T-helper 22 cell (primary cell): Measurements from ENCODE around the gene SIGLEC12.
"Not testable (repeated sequence)": the region's sequence is repeated elsewhere in the genome, so short reads cannot be mapped to it uniquely, and the experiment has no call there.

Experiments
- DNase-seq: peaks from one replicate; pipeline ENCODE4 v3.0.0-alpha.2; 2020; ENCODE audit warnings: low read depth

The SIGLEC12 gene

GRCh38 chr19:51524666-51525264, 23.2 kb upstream of the SIGLEC12 start:
- DNase-seq = no peak

GRCh38 chr19:51521781-51522180, 20.2 kb upstream of the SIGLEC12 start:
- no peak for DNase-seq

GRCh38 chr19:51521357-51521756, 19.8 kb upstream of the SIGLEC12 start:
- DNase-seq = no peak

- no peak for DNase-seq
Observed at GRCh38 chr19:51520728-51521127, 19.1 kb upstream of the SIGLEC12 start.

GRCh38 chr19:51514866-51515481, 13.4 kb upstream of the SIGLEC12 start:
- DNase-seq = no peak

GRCh38 chr19:51513968-51514367, 12.4 kb upstream of the SIGLEC12 start:
- no peak for DNase-seq

GRCh38 chr19:51511353-51511752, 9.8 kb upstream of the SIGLEC12 start:
- no peak for DNase-seq

- no peak for DNase-seq
Observed at GRCh38 chr19:51509823-51510660, 8.4 kb upstream of the SIGLEC12 start.

GRCh38 chr19:51508059-51508733, 6.6 kb upstream of the SIGLEC12 start:
- DNase-seq = no peak

GRCh38 chr19:51507640-51508058, 6.0 kb upstream of the SIGLEC12 start:
- DNase-seq = no peak

GRCh38 chr19:51507192-51507591, 5.6 kb upstream of the SIGLEC12 start:
- DNase-seq = no peak

- no peak for DNase-seq
Observed at GRCh38 chr19:51505904-51506303, 4.3 kb upstream of the SIGLEC12 start.

GRCh38 chr19:51503896-51504295, 2.3 kb upstream of the SIGLEC12 start:
- DNase-seq = no peak

- DNase-seq = no peak
Observed at GRCh38 chr19:51503286-51503817, 1.8 kb upstream of the SIGLEC12 start.

- DNase-seq = not testable (repeated sequence)
Observed at GRCh38 chr19:51500931-51501330, 669 bp downstream of the SIGLEC12 start.

- no peak for DNase-seq
Observed at GRCh38 chr19:51497666-51498065, 3.9 kb downstream of the SIGLEC12 start.

GRCh38 chr19:51493776-51494175, 7.8 kb downstream of the SIGLEC12 start:
- DNase-seq = no peak

- DNase-seq = no peak
Observed at GRCh38 chr19:51491586-51491985, 10.0 kb downstream of the SIGLEC12 start.

- no peak for DNase-seq
Observed at GRCh38 chr19:51490676-51491075, 10.9 kb downstream of the SIGLEC12 start.

GRCh38 chr19:51489113-51489512, 12.5 kb downstream of the SIGLEC12 start:
- DNase-seq = no peak

- no peak for DNase-seq
Observed at GRCh38 chr19:51488491-51488890, 13.1 kb downstream of the SIGLEC12 start.

- no peak for DNase-seq
Observed at GRCh38 chr19:51485960-51486660, 15.5 kb downstream of the SIGLEC12 start.
